CD14-positive monocyte (primary cell): ENCODE results near the gene FAM13A. TPM values are rescaled to one million over a fixed set of nuclear protein-coding genes. Genes with fewer than 3 reads are reported as not detected.

Source experiments
- DNase-seq, 3 donors: peaks; one replicate each; pipeline ENCODE4 v3.0.0-alpha.2; 2011 to 2022
- H2AFZ ChIP-seq: 2 replicates; pipeline ENCODE4 v1.6.0; 2012; ENCODE audit warnings: mild to moderate bottlenecking, low read depth, low read length, inconsistent platforms; ENCODE audit not compliant: insufficient read depth, poor library complexity, severe bottlenecking
- H3K27ac ChIP-seq, 2 donors: 1 replicate in 1 of 2; 2 replicates in 1 of 2; pipeline ENCODE4 v1.5.1; 2012 to 2013; ENCODE audit warnings: low read length in 2 of 2, control low read depth in 1 of 2, inconsistent platforms in 1 of 2, low read depth in 1 of 2, mild to moderate bottlenecking in 1 of 2
- H3K27me3 ChIP-seq, 2 donors: one replicate each; pipeline versions ENCODE4 v1.6.0 to v1.6.1; 2011 to 2013; ENCODE audit warnings: low read length in 2 of 2; ENCODE audit not compliant: control insufficient read depth in 2 of 2, insufficient read depth in 2 of 2
- H3K36me3 ChIP-seq, 2 donors: replicated peaks in 1 of 2; 1 replicate in 1 of 2; 2 replicates in 1 of 2; pipeline versions ENCODE4 v1.5.1 to v1.6.1; 2012 to 2013; ENCODE audit warnings: low read length in 2 of 2, control low read depth in 1 of 2, inconsistent platforms in 1 of 2, mild to moderate bottlenecking in 1 of 2; ENCODE audit not compliant: insufficient read depth in 2 of 2, control insufficient read depth in 1 of 2
- H3K4me1 ChIP-seq, 2 donors: 1 replicate in 1 of 2; 2 replicates in 1 of 2; pipeline versions ENCODE4 v1.5.1 to v1.6.1; 2012 to 2013; ENCODE audit warnings: low read length in 2 of 2, control low read depth in 1 of 2, inconsistent platforms in 1 of 2, mild to moderate bottlenecking in 1 of 2, moderate library complexity in 1 of 2; ENCODE audit not compliant: insufficient read depth in 2 of 2, control insufficient read depth in 1 of 2
- H3K4me2 ChIP-seq: replicated peaks from 2 replicates; pipeline ENCODE3; 2012; ENCODE audit warnings: low read length, moderate library complexity, mild to moderate bottlenecking; ENCODE audit not compliant: poor library complexity, severe bottlenecking; ENCODE audit errors: extremely low read depth
- H3K4me3 ChIP-seq, 3 experiments: fragments of 200-600 bp in 1 of 3; sonication (generic) in 1 of 3; replicated peaks in 1 of 3; 1 replicate in 2 of 3; 2 replicates in 1 of 3; pipeline ENCODE4 v1.5.1; 2011 to 2013; ENCODE audit warnings: low read length in 3 of 3, mild to moderate bottlenecking in 3 of 3, control low read depth in 2 of 3, low read depth in 2 of 3, inconsistent platforms in 1 of 3, moderate library complexity in 1 of 3
- H3K79me2 ChIP-seq: 2 replicates; pipeline ENCODE4 v1.6.0; 2012; ENCODE audit warnings: mild to moderate bottlenecking, control low read depth, inconsistent platforms, low read length, moderate library complexity; ENCODE audit not compliant: insufficient read depth
- H3K9ac ChIP-seq: 2 replicates; pipeline ENCODE4 v1.6.0; 2017; ENCODE audit warnings: low read length, mild to moderate bottlenecking; ENCODE audit not compliant: insufficient read depth, poor library complexity, severe bottlenecking
- H3K9me3 ChIP-seq, 2 donors: replicated peaks in 1 of 2; 1 replicate in 1 of 2; 2 replicates in 1 of 2; pipeline versions ENCODE4 v1.5.1 to v1.6.1; 2012 to 2013; ENCODE audit warnings: low read length in 2 of 2, control low read depth in 1 of 2; ENCODE audit not compliant: control insufficient read depth in 1 of 2, insufficient read depth in 1 of 2
- H4K20me1 ChIP-seq: 2 replicates; pipeline ENCODE4 v1.6.0; 2012; ENCODE audit warnings: mild to moderate bottlenecking, low read length, control low read depth, moderate library complexity; ENCODE audit not compliant: insufficient read depth
- H3K27ac Mint-ChIP-seq, 7 donors: one replicate each; pipeline ENCODE4 v1.8.0; 2020; ENCODE audit warnings: mild to moderate bottlenecking in 7 of 7, mixed read lengths in 7 of 7, moderate library complexity in 6 of 7, inconsistent platforms in 2 of 7
- H3K27me3 Mint-ChIP-seq, 3 donors: one replicate each; pipeline ENCODE4 v1.8.0; 2021 to 2022; ENCODE audit warnings: low read depth in 3 of 3, mild to moderate bottlenecking in 3 of 3, mixed read lengths in 3 of 3, moderate library complexity in 3 of 3, inconsistent platforms in 1 of 3
- H3K36me3 Mint-ChIP-seq, 2 donors: one replicate each; pipeline ENCODE4 v1.8.0; 2020; ENCODE audit warnings: mixed read lengths in 2 of 2, inconsistent platforms in 1 of 2, mild to moderate bottlenecking in 1 of 2
- H3K4me1 Mint-ChIP-seq: one replicate; pipeline ENCODE4 v1.8.0; 2020; ENCODE audit warnings: mild to moderate bottlenecking, mixed read lengths
- H3K4me3 Mint-ChIP-seq, 2 donors: one replicate each; pipeline ENCODE4 v1.8.0; 2020; ENCODE audit warnings: mild to moderate bottlenecking in 2 of 2, mixed read lengths in 2 of 2, moderate library complexity in 1 of 2
- H3K9me3 Mint-ChIP-seq, 7 donors: one replicate each; pipeline ENCODE4 v1.8.0; 2020 to 2022; ENCODE audit warnings: mixed read lengths in 7 of 7, mild to moderate bottlenecking in 6 of 7, moderate library complexity in 6 of 7, inconsistent platforms in 2 of 7
- CTCF ChIP-seq: fragments of 200-600 bp; IDR thresholded peaks from one replicate; pipeline ENCODE4 v1.8.0; 2022; ENCODE audit warnings: antibody characterized with exemption, mild to moderate bottlenecking
- WGBS: methylation state at CpG from one replicate; pipeline ENCODE4 v1.1.5; 2013; ENCODE audit warnings: missing lambda C conversion rate; ENCODE audit not compliant: insufficient coverage; 5-methylcytosine and 5-hydroxymethylcytosine counted together
- intact Hi-C, 2 donors: fragments of 100-400 bp; cut with micrococcal nuclease; formaldehyde crosslinking; loops; one replicate each; pipeline versions ENCODE4 v1.15.0 to v1.15.1; 2023
- polyA plus RNA-seq, 3 donors: library from polyadenylated mRNA; depleted of rRNA in 1 of 3; unstranded in 2 of 3; stranded (reverse) in 1 of 3; fragments of 300-500 nt in 2 of 3; fragments of >200 nt in 1 of 3; fragmentation: Illumina TruSeq in 2 of 3; gene quantifications; 1 replicate in 2 of 3; 2 replicates in 1 of 3; pipeline ENCODE4 v1.2.3, GENCODE V29; 2012 to 2021

The FAM13A gene
- polyA plus RNA-seq, 3 donors: 5.3 to 20.0 (median 6.5) TPM

DNA sequence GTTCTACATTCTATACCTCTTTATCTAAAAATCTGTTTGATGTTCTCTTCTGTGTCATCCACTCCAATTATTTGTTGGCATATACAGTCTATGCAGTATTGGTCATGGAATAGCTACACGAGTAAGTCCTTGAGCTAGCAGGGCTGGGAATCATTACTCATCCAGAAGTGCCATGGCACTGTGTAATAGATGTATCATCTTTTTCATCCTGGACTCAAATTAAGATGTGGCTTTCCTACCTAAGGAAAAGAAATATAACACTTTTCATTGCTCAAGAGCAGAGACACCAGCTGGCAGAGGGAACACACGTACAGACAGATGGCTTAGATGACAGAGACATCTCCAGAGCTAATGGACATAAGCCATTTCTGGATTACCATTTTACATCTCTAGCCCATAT, 159.8 kb downstream of the FAM13A start:
- Histone ChIP-seq H4K20me1 (no peaks in the 10 kb centered on the region), H3K27me3 (no peaks in the 10 kb centered on the region), H3K36me3 (no peaks in the 10 kb centered on the region), H3K4me3 (no peak overlapping the region), H3K27ac (no peak overlapping the region), H2AFZ (no peak overlapping the region), H3K4me1 (no peaks in the 10 kb centered on the region), H3K4me2 (no peak overlapping the region), H3K79me2 (no peaks in the 10 kb centered on the region), H3K9ac (no peak overlapping the region), H3K9me3 (no peaks in the 10 kb centered on the region)
- H3K27ac Mint-ChIP-seq: peak overlapping the region in 1 of 7 donors; percentile 11
- no peak overlapping the region for H3K4me3 Mint-ChIP-seq
- H3K4me1 Mint-ChIP-seq: peaks cover 7% of the 10 kb centered on the region
- no peaks in the 10 kb centered on the region for H3K27me3 Mint-ChIP-seq
- no peak for TF ChIP-seq CTCF
- WGBS: 85% methylated on average over 2 of the region's 2 CpGs
- intact Hi-C loops: no loop called here
- H3K36me3 Mint-ChIP-seq: peaks cover 0 to 3% of the 10 kb centered on the region in 2 donors
- no peak for DNase-seq
- H3K9me3 Mint-ChIP-seq: peaks cover 0 to 13% (median 4%) of the 10 kb centered on the region in 7 donors

DNA sequence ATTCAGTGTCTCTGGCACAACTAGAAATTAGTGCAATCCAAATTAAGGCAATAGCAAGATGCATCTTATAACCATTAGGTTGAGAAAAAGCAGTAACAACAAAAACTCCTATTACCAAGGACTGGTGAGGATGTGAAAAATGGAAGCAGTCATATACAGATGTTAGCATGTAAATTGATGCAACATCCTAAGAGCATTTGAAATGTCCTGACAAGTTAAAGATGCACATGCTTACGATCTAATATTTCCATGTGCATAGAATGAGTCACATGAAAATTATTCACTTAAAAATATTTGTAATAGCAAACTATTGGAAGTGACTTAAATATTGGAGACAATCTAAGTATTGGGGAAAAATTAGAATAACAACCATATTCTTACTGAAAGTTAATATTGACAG, 163.0 kb downstream of the FAM13A start:
- Histone ChIP-seq H3K36me3 (no peaks in the 10 kb centered on the region), H3K9me3 (no peaks in the 10 kb centered on the region), H3K9ac (no peak overlapping the region), H3K4me3 (no peak overlapping the region), H3K27ac (no peak overlapping the region), H4K20me1 (no peaks in the 10 kb centered on the region), H3K4me1 (no peaks in the 10 kb centered on the region), H3K27me3 (no peaks in the 10 kb centered on the region), H2AFZ (no peak overlapping the region), H3K4me2 (no peak overlapping the region), H3K79me2 (no peaks in the 10 kb centered on the region)
- H3K36me3 Mint-ChIP-seq: no peaks in the 10 kb centered on the region
- no peak overlapping the region for H3K27ac Mint-ChIP-seq
- H3K9me3 Mint-ChIP-seq: peaks cover 0 to 4% (median 0%) of the 10 kb centered on the region in 7 donors
- no peak for DNase-seq
- TF ChIP-seq CTCF: no peak
- H3K4me3 Mint-ChIP-seq: no peak overlapping the region
- intact Hi-C loops: no loop called here
- no peaks in the 10 kb centered on the region for H3K4me1 Mint-ChIP-seq
- H3K27me3 Mint-ChIP-seq: no peaks in the 10 kb centered on the region
- no CpG with 5 or more reads among the region's 1 CpG for WGBS
